GM19099 (cell line): ENCODE measurements around the gene SAMHD1.

Source experiments
- POLR2A ChIP-seq: IDR thresholded peaks from 3 replicates; pipeline ENCODE4 v1.6.1; 2011; ENCODE audit warnings: low read depth; ENCODE audit not compliant: insufficient read length; ENCODE audit errors: extremely low read depth

The SAMHD1 gene

GRCh38 chr20:36951198-36951978, at the start of gene SAMHD1:
SAMHD1 (minus strand) TSS chr20:36951708; CDS start chr20:36951643, 65 bp downstream.
- TF ChIP-seq POLR2A: peak; percentile 81

GRCh38 chr20:36998652-36999051, 47.1 kb upstream of the SAMHD1 start:
- no peak for TF ChIP-seq POLR2A

- no peak for TF ChIP-seq POLR2A
These were observed 45.6 kb upstream of the SAMHD1 start for GRCh38 chr20:36997121-36997520.

GRCh38 chr20:36992802-36993334, 41.4 kb upstream of the SAMHD1 start:
- TF ChIP-seq POLR2A: no peak

DNA sequence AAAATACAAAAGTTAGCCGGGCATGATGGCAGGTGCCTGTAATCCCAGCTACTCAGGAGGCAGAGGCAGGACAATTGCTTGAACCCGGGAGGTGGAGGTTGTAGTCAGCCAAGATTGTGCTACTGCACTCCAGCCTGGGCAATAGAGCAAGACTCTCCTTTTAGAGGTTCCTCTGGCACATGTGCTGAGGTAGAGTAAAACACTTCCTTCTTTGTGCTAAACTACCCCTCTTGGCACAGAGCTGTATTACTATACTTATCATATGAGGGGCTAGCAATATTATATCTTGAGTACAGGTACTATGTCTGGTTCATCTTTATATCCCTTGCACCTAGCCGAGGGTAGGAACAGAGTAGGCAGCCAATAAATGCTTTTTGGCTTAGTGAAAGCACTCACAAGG, 40.2 kb upstream of the SAMHD1 start:
- no peak for TF ChIP-seq POLR2A

GRCh38 chr20:36989797-36990196, 38.3 kb upstream of the SAMHD1 start:
- no peak for TF ChIP-seq POLR2A

DNA sequence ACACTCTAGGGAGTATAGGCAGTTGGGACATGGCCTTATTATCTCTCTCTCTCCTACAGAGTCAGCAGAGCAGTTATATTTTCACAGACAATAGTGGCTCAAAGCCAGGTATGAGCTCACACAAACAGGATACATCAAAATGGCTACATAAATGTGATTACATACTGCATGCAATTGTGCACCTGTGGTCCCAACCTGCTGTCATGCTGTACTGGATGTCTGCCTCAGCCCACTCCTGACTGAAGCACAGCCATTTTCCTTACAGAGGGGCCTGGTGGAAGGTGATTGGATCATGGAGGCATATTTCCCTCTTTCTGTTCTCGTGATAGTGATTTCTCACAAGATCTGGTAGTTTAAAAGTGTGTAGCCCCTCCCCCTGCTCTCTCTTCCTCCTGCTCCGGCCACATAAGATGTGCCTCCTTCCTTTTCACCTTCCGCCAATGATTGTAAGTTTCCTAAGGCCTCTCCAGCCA, 37.0 kb upstream of the SAMHD1 start:
- no peak for TF ChIP-seq POLR2A

DNA sequence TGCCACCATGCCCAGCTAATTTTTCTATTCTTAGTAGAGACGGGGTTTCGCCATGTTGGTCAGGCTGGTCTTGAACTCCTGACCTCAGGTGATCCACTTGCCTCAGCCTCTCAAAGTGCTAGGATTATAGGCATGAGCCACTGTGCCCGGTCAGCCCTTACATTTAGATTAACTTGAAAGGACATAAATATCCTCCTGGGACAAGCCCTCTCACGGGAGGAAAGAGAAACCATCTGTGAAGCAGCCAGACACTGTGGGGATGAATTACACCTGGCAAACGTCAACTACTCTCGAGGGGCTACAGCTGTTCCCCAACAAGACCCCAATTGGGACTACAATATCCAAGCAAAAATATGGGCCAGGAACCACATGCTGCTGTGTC, 32.7 kb upstream of the SAMHD1 start:
- TF ChIP-seq POLR2A: no peak

- no peak for TF ChIP-seq POLR2A
These were observed 23.8 kb upstream of the SAMHD1 start for GRCh38 chr20:36975099-36975818.

GRCh38 chr20:36974660-36975059, 23.2 kb upstream of the SAMHD1 start:
- no peak for TF ChIP-seq POLR2A

DNA sequence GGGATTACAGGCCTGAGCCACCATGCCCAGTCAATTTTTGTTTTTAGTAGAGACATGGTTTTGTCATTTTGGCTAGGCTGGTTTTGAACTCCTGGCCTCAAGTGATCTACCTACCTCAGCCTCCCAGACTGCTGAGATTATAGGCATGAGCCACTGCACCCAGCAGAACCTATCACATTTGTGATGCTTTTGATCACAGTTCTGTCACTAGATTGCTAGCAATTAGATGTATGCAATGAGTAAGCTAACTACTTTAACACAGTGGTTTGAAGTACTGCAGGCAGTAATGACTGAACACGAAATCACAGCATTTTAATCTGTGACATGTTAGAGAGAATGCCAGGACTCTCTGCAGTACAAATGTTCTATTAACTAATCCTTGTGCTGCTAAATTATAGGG, 19.6 kb upstream of the SAMHD1 start:
- TF ChIP-seq POLR2A: no peak

DNA sequence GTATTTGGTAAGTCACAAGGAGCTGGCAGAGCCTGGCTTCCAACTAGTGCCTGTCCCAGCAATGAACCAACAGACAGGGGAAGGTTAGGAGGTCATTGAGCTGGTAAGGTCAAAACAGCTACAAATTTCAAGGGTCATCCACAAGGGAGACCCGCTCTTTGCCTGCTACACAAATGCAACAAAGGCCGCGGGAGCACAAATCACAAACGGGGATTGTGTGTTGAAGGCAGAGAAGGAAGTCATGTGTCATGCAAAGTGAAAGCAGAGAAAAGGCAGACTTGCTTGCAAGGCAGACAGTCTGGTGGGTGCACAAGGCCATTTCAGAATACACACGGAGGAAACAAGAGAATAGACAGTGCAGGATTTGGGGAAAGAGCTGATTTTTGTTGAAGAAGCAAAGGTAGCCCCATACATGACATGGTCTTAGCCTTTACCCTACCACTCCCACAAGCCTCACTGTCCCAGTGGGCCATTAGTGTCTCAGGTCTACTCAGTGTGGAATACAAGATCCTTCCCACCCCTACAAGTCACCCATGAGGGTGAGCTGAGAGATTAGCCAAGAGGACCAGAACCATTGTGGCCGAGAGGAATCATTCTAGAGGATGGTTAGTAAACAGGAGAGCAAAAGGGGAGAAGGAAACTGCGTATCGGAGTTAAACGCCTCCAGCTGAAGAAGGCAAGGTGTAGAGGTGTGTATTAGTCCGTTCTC, 18.1 kb upstream of the SAMHD1 start:
- no peak for TF ChIP-seq POLR2A

DNA sequence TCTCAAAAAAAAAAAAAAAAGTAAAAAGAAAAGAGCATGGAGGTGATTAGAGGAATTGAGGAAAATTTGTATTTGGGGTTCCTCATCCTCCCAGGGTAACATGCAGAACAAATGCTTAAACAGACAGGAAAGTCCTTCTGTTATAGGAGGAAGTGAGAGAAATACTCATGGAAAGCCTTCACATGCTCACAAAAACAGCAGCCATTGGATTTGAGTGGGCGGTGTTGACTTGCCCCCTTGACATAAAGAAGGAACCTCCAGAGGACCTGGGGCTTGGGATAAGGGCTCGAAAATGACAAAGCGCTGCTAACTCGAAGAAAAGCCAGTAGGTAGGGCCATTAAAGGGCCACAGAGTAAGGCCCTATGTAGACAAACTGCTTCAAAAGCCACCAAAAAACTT, 17.5 kb upstream of the SAMHD1 start:
- TF ChIP-seq POLR2A: no peak

GRCh38 chr20:36967636-36968035, 16.1 kb upstream of the SAMHD1 start:
- TF ChIP-seq POLR2A: no peak

GRCh38 chr20:36959242-36959641, 7.7 kb upstream of the SAMHD1 start:
- TF ChIP-seq POLR2A: no peak
